Esophagus squamous epithelium (tissue), 5 donors: ENCODE measurements around the gene CCNL2. TPM values are rescaled to one million over a fixed set of nuclear protein-coding genes. Genes with fewer than 3 reads are reported as not detected.

Source experiments
- DNase-seq: peaks from one replicate; lab custom pipeline; 2025; lab: John Stamatoyannopoulos, UW
- H3K27ac ChIP-seq, 4 donors: fragments of 200-600 bp; sonication (generic); one replicate each; pipeline ENCODE4 v1.5.1; 2016 to 2019; ENCODE audit warnings: mild to moderate bottlenecking in 1 of 4
- H3K27me3 ChIP-seq, 4 donors: fragments of 200-600 bp; sonication (generic); 1 replicate in 3 of 4; 2 replicates in 1 of 4; pipeline versions ENCODE4 v1.5.1 to v1.6.0; 2017 to 2021; ENCODE audit warnings: antibody characterized with exemption in 1 of 4
- H3K36me3 ChIP-seq, 3 donors: fragments of 200-600 bp; sonication (generic); one replicate each; pipeline ENCODE4 v1.5.1; 2016 to 2019
- H3K4me1 ChIP-seq, 3 donors: fragments of 200-600 bp; sonication (generic); one replicate each; pipeline ENCODE4 v1.5.1; 2017 to 2019
- H3K4me3 ChIP-seq, 4 donors: fragments of 200-600 bp; sonication (generic); 1 replicate in 3 of 4; 2 replicates in 1 of 4; pipeline ENCODE4 v1.5.1; 2016 to 2019; ENCODE audit warnings: mild to moderate bottlenecking in 2 of 4, moderate library complexity in 1 of 4
- H3K9me3 ChIP-seq, 3 donors: fragments of 200-600 bp; sonication (generic); one replicate each; pipeline ENCODE4 v1.5.1; 2016 to 2019
- POLR2A ChIP-seq, 4 donors: fragments of 450-650 bp; IDR thresholded peaks; one replicate each; pipeline ENCODE4 v1.6.1; 2017; ENCODE audit warnings: antibody characterized with exemption in 4 of 4, mild to moderate bottlenecking in 4 of 4, moderate library complexity in 3 of 4
- WGBS, 2 donors: methylation state at CpG; one replicate each; pipeline ENCODE4 v1.1.5; 2018; 5-methylcytosine and 5-hydroxymethylcytosine counted together
- intact Hi-C: fragments of 100-400 bp; cut with DNase I; formaldehyde crosslinking; loops from one replicate; pipeline ENCODE4 v1.15.0; 2022
- total RNA-seq, 4 donors: library from RNA; depleted of rRNA; stranded (reverse); fragments of >200 nt; gene quantifications; one replicate each; pipeline ENCODE4 v1.1.0, GENCODE V29; 2016
- TF ChIP-seq, protein P1 (sequence below), 6 experiments: fragments of 450-650 bp in 4 of 6; fragments of 200-600 bp in 2 of 6; sonication (generic) in 2 of 6; IDR thresholded peaks; one replicate each; pipeline ENCODE4 v1.5.1; 2016 to 2019; ENCODE audit warnings: antibody characterized with exemption in 6 of 6, mild to moderate bottlenecking in 4 of 6, moderate library complexity in 4 of 6
- donor health status: DM: yes; HTN: yes; CAD: no.

Gene CCNL2
- total RNA-seq, 4 donors from 2014 or later, result 42.5 to 213 (median 104) TPM

DNA sequence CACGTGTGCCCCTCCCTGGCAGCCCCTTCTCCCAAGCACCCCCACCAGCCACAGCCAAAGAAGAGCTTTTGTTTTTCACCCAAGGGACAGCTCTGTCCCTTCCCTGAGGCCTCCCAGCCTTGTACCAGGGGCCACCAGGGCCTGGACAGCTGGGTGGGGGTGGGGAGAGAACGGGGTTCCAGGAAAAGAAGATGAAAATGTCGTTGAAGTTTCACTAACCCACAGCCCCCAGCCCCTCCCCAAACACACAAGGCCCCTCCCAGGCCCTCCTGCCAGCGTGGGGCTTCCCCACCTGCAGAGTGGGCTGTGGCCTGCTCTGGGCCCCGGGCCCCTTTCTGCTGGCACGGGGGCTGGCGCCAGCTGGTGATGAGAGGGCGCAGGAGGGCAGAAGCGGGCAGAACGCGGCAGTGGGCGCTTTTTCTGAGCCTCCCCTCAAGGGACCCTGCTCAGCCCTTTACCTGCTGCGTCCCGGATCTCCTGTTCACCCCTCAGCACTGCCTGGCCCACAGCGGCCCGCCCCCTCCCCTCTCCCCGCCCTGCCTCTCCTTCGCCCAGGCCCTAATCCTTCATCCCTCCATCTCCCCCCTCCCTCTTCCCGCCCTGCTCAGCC, 27.5 kb upstream of the CCNL2 start:
- Histone ChIP-seq H3K27me3 (peaks cover 0 to 23% (median 0%) of the 10 kb centered on the region in 4 donors), H3K36me3 (no peaks in the 10 kb centered on the region), H3K4me3 (no peak overlapping the region), H3K9me3 (no peaks in the 10 kb centered on the region), H3K27ac (peak overlapping the region in 3 of 4 donors; percentile 20 to 46 (median 39)), H3K4me1 (peaks cover 18 to 81% (median 50%) of the 10 kb centered on the region in 3 donors)
- TF ChIP-seq, protein P1, sequence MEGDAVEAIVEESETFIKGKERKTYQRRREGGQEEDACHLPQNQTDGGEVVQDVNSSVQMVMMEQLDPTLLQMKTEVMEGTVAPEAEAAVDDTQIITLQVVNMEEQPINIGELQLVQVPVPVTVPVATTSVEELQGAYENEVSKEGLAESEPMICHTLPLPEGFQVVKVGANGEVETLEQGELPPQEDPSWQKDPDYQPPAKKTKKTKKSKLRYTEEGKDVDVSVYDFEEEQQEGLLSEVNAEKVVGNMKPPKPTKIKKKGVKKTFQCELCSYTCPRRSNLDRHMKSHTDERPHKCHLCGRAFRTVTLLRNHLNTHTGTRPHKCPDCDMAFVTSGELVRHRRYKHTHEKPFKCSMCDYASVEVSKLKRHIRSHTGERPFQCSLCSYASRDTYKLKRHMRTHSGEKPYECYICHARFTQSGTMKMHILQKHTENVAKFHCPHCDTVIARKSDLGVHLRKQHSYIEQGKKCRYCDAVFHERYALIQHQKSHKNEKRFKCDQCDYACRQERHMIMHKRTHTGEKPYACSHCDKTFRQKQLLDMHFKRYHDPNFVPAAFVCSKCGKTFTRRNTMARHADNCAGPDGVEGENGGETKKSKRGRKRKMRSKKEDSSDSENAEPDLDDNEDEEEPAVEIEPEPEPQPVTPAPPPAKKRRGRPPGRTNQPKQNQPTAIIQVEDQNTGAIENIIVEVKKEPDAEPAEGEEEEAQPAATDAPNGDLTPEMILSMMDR (IDR thresholded peaks at IDR 0.05), result no peak
- TF ChIP-seq POLR2A (IDR thresholded peaks at IDR 0.05), result no peak
- WGBS, 2 donors, result 22 to 26% methylated on average over 12 to 14 of the region's 19 CpGs
- intact Hi-C loops, result no loop called here
- DNase-seq, result no peak

GRCh38 chr1:1425753-1426495, 26.8 kb upstream of the CCNL2 start:
- TF ChIP-seq, protein P1 (IDR thresholded peaks at IDR 0.05), result no peak
- TF ChIP-seq POLR2A (IDR thresholded peaks at IDR 0.05), result no peak
- Histone ChIP-seq H3K27ac (peak overlapping the region in 3 of 4 donors; percentile 20 to 46 (median 39)), H3K36me3 (no peaks in the 10 kb centered on the region), H3K27me3 (peaks cover 0 to 30% (median 0%) of the 10 kb centered on the region in 4 donors), H3K4me3 (no peak overlapping the region), H3K4me1 (peaks cover 18 to 81% (median 50%) of the 10 kb centered on the region in 3 donors), H3K9me3 (no peaks in the 10 kb centered on the region)
- intact Hi-C loops, result no loop called here
- DNase-seq, result no peak
- WGBS, 2 donors, result 45% methylated on average over 19 of the region's 33 CpGs; no CpG with 5 or more reads in 1 of the 2 donors

DNA sequence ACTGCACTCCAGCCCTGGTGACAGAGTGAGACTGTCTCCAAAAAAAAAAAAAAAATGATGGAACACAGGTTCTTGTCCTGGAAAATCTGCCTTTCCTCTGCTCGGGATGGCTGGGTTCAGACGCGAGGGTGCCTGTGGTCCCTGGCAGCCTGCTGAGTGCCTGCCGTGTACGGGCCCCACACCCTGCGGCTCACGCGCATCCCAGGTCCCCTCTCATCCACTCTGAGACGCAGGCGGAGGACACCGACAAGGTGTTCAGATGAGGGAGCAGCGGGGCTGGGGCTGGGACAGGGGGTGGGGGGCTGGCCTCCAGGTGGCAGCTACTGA, 26.3 kb upstream of the CCNL2 start:
- no peak for DNase-seq
- H3K27ac ChIP-seq, result peak overlapping the region in 1 of 4 donors; percentile 39
- intact Hi-C loops, result no loop called here
- H3K36me3 ChIP-seq, result no peaks in the 10 kb centered on the region
- no peak for TF ChIP-seq POLR2A (IDR thresholded peaks at IDR 0.05)
- TF ChIP-seq, protein P1 (IDR thresholded peaks at IDR 0.05), result no peak
- peaks cover 18 to 81% (median 49%) of the 10 kb centered on the region in 3 donors for H3K4me1 ChIP-seq
- WGBS, 2 donors, result 56 to 72% methylated on average over 7 to 8 of the region's 12 CpGs
- peaks cover 0 to 35% (median 0%) of the 10 kb centered on the region in 4 donors for H3K27me3 ChIP-seq
- H3K9me3 ChIP-seq, result no peaks in the 10 kb centered on the region
- H3K4me3 ChIP-seq, result no peak overlapping the region

DNA sequence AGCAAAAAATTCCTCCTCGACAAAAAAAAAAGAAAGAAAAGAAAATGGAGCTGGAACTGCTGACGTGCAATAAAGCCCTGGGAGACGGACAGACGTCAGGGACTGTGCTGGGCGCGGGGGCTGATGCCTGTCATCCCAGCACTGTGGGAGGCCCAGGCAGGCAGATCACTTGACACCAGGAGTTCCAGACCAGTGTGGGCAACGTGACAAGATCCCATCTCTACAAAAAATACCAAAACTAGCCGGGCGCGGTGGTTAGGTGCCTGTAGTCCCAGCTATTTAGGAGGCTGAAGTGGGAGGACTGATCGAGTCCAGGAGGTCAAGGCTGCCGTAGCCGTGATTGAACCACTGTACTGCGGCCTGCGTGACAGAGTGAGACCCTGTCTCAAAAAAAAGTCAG, 25.6 kb upstream of the CCNL2 start:
- WGBS, 2 donors, result 86 to 91% methylated on average over 15 of the region's 15 CpGs
- intact Hi-C loops, result no loop called here
- H3K4me1 ChIP-seq, result peaks cover 21 to 79% (median 43%) of the 10 kb centered on the region in 3 donors
- no peak overlapping the region for H3K4me3 ChIP-seq
- peaks cover 0 to 37% (median 0%) of the 10 kb centered on the region in 4 donors for H3K27me3 ChIP-seq
- H3K9me3 ChIP-seq, result no peaks in the 10 kb centered on the region
- H3K36me3 ChIP-seq, result no peaks in the 10 kb centered on the region
- no peak overlapping the region for H3K27ac ChIP-seq
- TF ChIP-seq, protein P1 (IDR thresholded peaks at IDR 0.05), result no peak
- no peak for DNase-seq

GRCh38 chr1:1423245-1423597, 24.1 kb upstream of the CCNL2 start:
- no peak for DNase-seq
- H3K36me3 ChIP-seq, result no peaks in the 10 kb centered on the region
- peaks cover 34 to 79% (median 48%) of the 10 kb centered on the region in 3 donors for H3K4me1 ChIP-seq
- no peak overlapping the region for H3K4me3 ChIP-seq
- TF ChIP-seq, protein P1 (IDR thresholded peaks at IDR 0.05), result no peak
- no peak for TF ChIP-seq POLR2A (IDR thresholded peaks at IDR 0.05)
- H3K27ac ChIP-seq, result peak overlapping the region in 2 of 4 donors; percentile 49 to 89
- 87 to 88% methylated on average over 7 of the region's 7 CpGs for WGBS, 2 donors
- intact Hi-C loops, result no loop called here
- H3K27me3 ChIP-seq, result peaks cover 0 to 37% (median 0%) of the 10 kb centered on the region in 4 donors
- no peaks in the 10 kb centered on the region for H3K9me3 ChIP-seq
